HG02973 (cell line): ENCODE data around the gene STX7.

Source experiments
- ATAC-seq: cut with Tn5 transposase; IDR thresholded peaks from one replicate; pipeline ENCODE4 v1.9.1; 2021; ENCODE audit warnings: moderate library complexity; ENCODE audit not compliant: unreplicated experiment

The STX7 gene

GRCh38 chr6:132414761-132415160 lies 98.2 kb downstream of the STX7 start:
- ATAC-seq, result no peak

DNA sequence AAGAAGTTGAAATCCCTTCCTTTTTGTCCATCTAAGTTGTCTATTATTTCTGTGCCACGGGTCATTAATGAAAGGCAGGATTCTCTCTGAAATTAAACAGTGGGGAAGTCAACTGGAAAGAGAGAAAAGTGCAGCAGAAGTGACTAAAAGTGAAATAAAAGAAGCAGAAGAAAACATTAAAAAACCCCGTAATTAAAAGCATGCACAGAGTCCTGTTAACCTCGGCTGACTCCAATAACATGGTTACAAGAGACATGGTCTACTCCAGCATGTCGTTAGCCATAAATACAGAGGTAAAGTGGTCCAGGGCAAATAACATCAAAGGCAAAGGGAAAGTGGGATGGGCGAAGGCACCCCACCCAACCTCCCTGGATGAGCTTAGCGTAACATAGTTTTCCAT lies 98.6 kb downstream of the STX7 start:
- no peak for ATAC-seq

DNA sequence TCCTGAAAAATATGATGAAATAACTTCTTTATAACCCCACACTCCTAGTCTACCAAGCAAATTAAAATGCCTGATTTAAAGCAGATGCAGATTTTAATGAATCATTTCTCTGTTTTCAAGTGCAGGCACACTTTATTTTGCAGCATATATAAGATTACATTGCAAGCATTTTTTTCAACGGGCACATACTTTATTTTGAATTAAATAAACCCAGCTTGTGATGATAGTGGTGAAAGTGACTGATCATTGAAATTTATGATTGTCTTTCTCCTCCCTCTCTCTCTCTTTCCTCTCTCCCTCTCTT lies 99.5 kb downstream of the STX7 start:
- ATAC-seq, result no peak

- no peak for ATAC-seq
Observed at GRCh38 chr6:132412656-132413498, 100.0 kb downstream of the STX7 start.

- no peak for ATAC-seq
Observed at GRCh38 chr6:132411296-132411695, 101.6 kb downstream of the STX7 start.

DNA sequence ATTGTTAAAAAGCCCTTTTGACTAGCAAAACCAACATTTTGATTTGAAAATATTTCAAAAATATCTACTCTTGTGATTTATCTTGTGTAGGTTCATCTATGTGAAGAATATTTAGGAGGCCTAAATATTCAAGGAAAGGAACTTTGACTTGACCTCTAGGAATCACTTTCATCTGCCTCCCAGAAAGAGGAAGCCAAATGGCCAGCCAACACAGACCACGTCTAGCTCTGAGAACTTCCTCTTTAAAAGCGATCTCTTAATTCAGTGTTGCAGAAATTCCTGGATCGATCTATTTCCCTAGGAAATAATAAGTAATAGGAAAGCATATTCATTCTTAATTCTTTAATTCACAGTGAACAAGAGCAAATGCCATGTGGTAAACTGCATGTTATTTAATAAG lies 102.1 kb downstream of the STX7 start:
- ATAC-seq, result no peak

DNA sequence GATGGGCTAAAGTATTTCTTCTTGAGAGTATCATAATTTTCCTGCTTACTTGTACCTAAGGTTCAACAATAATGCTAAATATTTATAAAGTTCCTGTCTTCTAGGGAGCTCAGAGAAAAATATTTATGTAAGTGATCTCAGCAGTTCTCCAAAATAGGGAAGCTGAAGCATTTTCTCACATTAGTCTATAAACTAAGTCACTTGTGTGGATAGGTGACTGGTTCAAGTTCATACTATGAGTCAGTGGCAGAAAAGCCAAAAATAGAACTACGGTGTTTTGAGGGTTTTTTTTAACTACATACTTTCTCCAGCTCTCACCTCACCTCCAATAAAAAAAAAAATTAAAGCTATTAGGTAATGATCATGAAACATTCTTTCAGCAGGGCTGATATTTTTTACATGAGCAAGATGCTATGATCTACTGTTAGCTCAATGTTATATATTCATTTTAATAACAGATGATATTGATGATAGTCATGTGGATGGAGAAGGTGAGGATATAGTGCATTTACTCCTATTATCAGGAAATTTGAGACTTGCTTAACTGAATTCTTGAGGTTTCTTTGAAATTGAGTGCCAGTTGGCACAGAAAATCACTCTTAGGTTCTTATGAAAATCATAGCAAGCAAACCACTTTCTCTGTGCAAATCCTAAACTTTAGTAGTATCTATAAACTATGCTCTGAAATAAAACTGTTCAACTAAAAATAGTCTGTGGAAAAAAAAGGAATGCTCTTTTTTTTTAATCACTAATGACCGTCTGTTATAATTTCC lies 107.6 kb downstream of the STX7 start:
- peak; percentile 62 for ATAC-seq

- ATAC-seq, result peak; percentile 1
Observed at GRCh38 chr6:132404736-132405135, 108.2 kb downstream of the STX7 start.

DNA sequence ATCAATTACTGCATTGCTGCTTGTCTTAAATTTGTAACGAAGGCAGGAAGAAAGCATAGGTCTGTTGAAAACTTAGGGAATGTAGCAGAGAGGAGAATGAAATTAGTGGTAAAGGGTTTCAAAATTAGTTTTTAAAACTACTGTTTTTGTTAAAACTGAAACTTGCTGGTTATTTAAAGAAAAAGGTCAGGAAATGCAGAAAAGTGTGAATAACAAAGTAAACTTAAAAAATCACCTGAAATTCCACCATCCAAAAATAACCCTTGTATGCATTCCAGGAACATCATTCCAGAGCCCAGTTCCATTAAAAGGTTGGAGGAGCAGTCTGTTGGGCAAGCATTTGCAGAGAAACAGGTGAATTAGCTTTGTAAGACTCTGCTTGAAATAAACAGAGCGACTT lies 108.6 kb downstream of the STX7 start:
- no peak for ATAC-seq

DNA sequence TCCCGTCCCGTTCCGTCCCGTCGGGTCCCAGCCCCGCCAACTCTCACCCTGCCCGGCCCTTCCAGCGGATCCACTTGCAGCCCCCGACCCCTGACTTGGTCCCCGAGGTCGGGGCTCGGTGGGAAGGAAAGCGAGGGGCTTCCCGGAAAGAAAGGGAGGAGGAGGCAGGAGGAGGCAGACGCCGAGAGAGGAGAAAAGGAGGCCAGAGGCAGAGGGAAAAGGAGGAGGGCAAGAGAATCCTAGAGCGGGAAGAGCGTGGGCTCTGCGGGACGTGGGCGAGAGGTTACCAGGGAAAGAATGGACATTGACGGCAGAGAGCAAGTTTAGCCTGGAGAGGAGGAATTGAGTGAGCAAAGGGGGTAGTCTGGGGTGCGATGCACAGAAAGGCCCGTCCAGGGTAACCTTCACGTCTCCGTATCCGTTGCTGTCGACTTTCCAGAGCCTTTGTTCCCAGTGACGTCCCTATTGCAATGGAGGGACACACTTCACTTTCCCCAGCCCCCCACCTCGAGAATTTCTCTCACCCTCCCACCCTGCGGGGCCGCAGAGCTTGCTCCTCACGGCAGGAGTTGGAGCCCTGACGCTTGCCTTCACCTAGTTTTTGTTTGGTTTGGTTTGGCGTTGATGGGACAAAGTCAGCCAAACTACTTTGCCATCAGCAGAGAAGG lies 111.2 kb downstream of the STX7 start:
- ATAC-seq, result no peak

- ATAC-seq, result peak; percentile 58
Observed at GRCh38 chr6:132400883-132401617, 111.9 kb downstream of the STX7 start, which contains the start of gene MOXD1. MOXD1 (minus strand) TSS chr6:132401475; CDS start chr6:132401426, 49 bp downstream.

- ATAC-seq, result no peak
Observed at GRCh38 chr6:132400555-132400882, 112.4 kb downstream of the STX7 start.

- ATAC-seq, result no peak
Observed at GRCh38 chr6:132399376-132400074, 113.4 kb downstream of the STX7 start.
